Measurements from ENCODE around the gene ADGRF5.

DNA sequence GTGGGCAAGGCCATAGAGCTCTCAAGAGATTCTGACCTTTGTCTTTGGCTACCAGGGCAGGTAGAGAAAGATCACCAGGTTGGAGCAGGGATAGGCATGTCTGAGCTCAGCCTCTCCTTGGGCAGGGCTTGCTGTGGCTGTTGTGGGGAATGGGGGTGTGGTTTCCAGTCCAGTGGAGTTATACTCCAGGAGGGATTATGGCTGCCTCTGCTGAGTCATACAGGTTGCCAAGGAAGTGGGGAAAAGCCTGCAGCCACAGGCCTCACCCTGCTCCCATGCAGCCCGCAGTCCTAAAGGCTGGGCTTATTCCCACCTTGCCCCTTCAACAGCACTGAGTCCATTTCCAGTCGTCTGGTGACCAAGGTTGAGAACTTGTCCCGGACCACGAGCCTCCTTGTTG is 106.6 kb downstream of the ADGRF5 start:
- TF ChIP-seq CTCF (conservative IDR thresholded peaks at IDR 0.05) (no peak), ZFX (IDR thresholded peaks at IDR 0.05) (no peak)
